Myocyte (in vitro differentiated cells): Measurements from ENCODE around the gene EXD3. TPM values are rescaled to one million over a fixed set of nuclear protein-coding genes. Genes with fewer than 3 reads are reported as not detected.

Source experiments
- DNase-seq: peaks from one replicate; pipeline ENCODE4 v3.0.0-alpha.2; 2012; ENCODE audit warnings: low read depth
- total RNA-seq: library from RNA; depleted of rRNA; stranded (reverse); fragments of >200 nt; gene quantifications from 2 replicates; pipeline ENCODE4 v1.2.3, GENCODE V29; 2014

The EXD3 gene
- total RNA-seq, 1 donor from 2014 or later: 12.5 TPM

- DNase-seq: no peak
Measured at GRCh38 chr9:137321726-137322361, 101.1 kb downstream of the EXD3 start.

GRCh38 chr9:137320555-137321384, 102.2 kb downstream of the EXD3 start:
- no peak for DNase-seq

GRCh38 chr9:137319739-137320551, 103.0 kb downstream of the EXD3 start:
- DNase-seq: no peak

GRCh38 chr9:137319011-137319738, 103.8 kb downstream of the EXD3 start:
- DNase-seq: peak; percentile 79

GRCh38 chr9:137318602-137319001, 104.4 kb downstream of the EXD3 start:
- DNase-seq: no peak

- no peak for DNase-seq
Measured at GRCh38 chr9:137317718-137318511, 105.0 kb downstream of the EXD3 start.

GRCh38 chr9:137317021-137317717, 105.8 kb downstream of the EXD3 start:
- DNase-seq: no peak

GRCh38 chr9:137316012-137316981, 106.7 kb downstream of the EXD3 start:
- DNase-seq: no peak

- DNase-seq: no peak
Measured at GRCh38 chr9:137315581-137316011, 107.4 kb downstream of the EXD3 start.

- no peak for DNase-seq
Measured at GRCh38 chr9:137314561-137315560, 108.1 kb downstream of the EXD3 start.

GRCh38 chr9:137313956-137314560, 108.9 kb downstream of the EXD3 start:
- DNase-seq: no peak

- DNase-seq: no peak
Measured at GRCh38 chr9:137313326-137313936, 109.5 kb downstream of the EXD3 start.

GRCh38 chr9:137312852-137313325, 110.1 kb downstream of the EXD3 start:
- DNase-seq: no peak

GRCh38 chr9:137311986-137312851, 110.7 kb downstream of the EXD3 start:
- DNase-seq: no peak
